NT2/D1 (cell line): ENCODE measurements around the gene HTR7.

Source experiments
- YY1 ChIP-seq: IDR thresholded peaks from 2 replicates; pipeline ENCODE4 v1.6.1; 2011; ENCODE audit not compliant: insufficient read length, insufficient read depth
- ZNF274 ChIP-seq: IDR thresholded peaks from 2 replicates; pipeline ENCODE4 v1.6.1; 2011; ENCODE audit warnings: mild to moderate bottlenecking, low read depth, low read length

- no peak for TF ChIP-seq ZNF274
- peak; percentile 9 for TF ChIP-seq YY1
Measured at GRCh38 chr10:90871279-90871765, 13.5 kb upstream of the HTR7 start.
